ENCODE data around the gene CPA3. TPM values are rescaled to one million over a fixed set of nuclear protein-coding genes. Genes with fewer than 3 reads are reported as not detected.

The CPA3 gene, protein sequence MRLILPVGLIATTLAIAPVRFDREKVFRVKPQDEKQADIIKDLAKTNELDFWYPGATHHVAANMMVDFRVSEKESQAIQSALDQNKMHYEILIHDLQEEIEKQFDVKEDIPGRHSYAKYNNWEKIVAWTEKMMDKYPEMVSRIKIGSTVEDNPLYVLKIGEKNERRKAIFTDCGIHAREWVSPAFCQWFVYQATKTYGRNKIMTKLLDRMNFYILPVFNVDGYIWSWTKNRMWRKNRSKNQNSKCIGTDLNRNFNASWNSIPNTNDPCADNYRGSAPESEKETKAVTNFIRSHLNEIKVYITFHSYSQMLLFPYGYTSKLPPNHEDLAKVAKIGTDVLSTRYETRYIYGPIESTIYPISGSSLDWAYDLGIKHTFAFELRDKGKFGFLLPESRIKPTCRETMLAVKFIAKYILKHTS
- total RNA-seq: not detected in 2 replicates

DNA sequence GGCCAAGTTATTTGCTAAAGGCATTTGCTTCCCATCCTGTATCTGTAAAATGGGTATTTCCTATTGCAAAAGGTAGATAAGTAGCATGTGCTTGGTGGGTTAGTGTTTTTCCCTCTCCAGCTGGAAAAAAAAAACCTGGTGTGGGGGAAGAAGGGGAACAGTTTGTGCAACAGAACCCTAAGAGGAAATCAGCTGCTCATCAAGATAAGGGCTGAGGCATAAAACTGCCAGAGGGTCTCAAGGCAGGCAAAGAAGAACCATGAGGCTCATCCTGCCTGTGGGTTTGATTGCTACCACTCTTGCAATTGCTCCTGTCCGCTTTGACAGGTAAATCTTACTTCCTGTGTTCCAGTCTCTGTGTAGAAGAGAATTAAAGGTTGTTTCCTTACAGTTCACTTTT lies at the start of gene CPA3:
Gene CPA3, plus strand, starts transcription at position 248 of the 400 bp plus-strand sequence. Its CDS starts 12 bp downstream, at position 260.
- no peak for DNase-seq
- intact Hi-C loops (cut with micrococcal nuclease): no loop called here
- no peak within 1 kb of the TSS for H3K4me3 Mint-ChIP-seq

GRCh38 chr3:148815316-148816110 lies 49.6 kb upstream of the CPA3 start:
- H3K4me3 Mint-ChIP-seq: no peak overlapping the region
- no peaks in the 10 kb centered on the region for H3K9me3 Mint-ChIP-seq
- H3K4me1 Mint-ChIP-seq: no peaks in the 10 kb centered on the region
- H3K27me3 Mint-ChIP-seq: no peaks in the 10 kb centered on the region
- H3K36me3 Mint-ChIP-seq (ENCODE audit: low read depth): no peaks in the 10 kb centered on the region
- no peak for DNase-seq
- intact Hi-C loops (cut with micrococcal nuclease): no loop called here
- H3K27ac Mint-ChIP-seq: no peak overlapping the region

More for the DNA sequence above, at the start of gene CPA3:
- Mint-ChIP-seq H3K36me3 (ENCODE audit: low read depth) (no peaks in the 10 kb centered on the region), H3K27ac (no peak within 1 kb of the TSS), H3K27me3 (peaks cover 18% of the 10 kb centered on the region), H3K4me1 (no peaks in the 10 kb centered on the region), H3K9me3 (no peaks in the 10 kb centered on the region)

GRCh38 chr3:148816427-148816826 lies 48.7 kb upstream of the CPA3 start:
- Mint-ChIP-seq H3K4me1 (no peaks in the 10 kb centered on the region), H3K9me3 (no peaks in the 10 kb centered on the region), H3K4me3 (no peak overlapping the region), H3K27ac (no peak overlapping the region), H3K27me3 (no peaks in the 10 kb centered on the region), H3K36me3 (ENCODE audit: low read depth) (no peaks in the 10 kb centered on the region)
- DNase-seq: no peak
- intact Hi-C loops (cut with micrococcal nuclease): no loop called here

GRCh38 chr3:148816981-148817525 lies 48.0 kb upstream of the CPA3 start:
- Mint-ChIP-seq H3K9me3 (no peaks in the 10 kb centered on the region), H3K27me3 (no peaks in the 10 kb centered on the region), H3K4me1 (no peaks in the 10 kb centered on the region), H3K4me3 (no peak overlapping the region), H3K36me3 (ENCODE audit: low read depth) (no peaks in the 10 kb centered on the region), H3K27ac (no peak overlapping the region)
- intact Hi-C loops (cut with micrococcal nuclease): no loop called here
- no peak for DNase-seq

DNA sequence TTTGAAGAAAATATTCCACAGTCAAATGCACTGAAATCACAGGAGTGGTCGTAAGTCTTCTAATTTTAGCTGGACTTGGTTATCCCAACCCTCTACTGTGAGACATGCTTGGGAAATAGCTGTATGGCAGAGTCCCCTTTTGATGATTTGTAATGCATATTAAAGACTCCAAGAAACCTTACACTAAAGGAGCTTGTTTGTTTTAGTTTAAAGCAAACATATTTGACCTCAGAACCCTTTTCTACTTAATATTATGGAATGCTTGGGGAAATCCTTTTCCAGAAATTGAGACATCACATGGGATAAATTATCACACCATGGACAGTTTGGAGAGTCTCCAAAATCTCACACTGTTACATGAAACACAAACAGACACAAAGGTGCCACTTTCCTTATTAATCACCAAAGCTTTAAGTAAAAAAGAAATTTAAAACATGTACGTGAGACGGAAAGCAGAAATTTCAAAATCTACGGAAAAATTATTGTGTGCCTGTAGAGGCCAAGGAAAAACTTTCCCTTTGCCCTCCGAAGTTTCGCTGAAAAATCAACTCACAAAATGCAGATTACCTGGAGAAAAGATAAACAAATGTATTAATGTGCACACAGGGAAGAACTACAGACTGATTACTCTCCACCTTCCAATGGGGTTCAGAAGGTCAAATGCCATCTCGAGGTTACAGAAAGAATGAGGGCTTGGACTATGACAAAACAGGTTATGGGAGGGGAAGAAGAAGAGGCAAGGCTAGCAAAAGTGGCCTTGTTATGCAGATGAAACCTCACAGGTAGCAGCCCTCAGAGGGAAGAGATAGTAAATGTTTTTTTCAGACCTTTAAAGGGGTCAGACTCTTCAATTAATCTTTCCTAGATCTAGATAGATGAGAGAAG lies 44.5 kb upstream of the CPA3 start:
- no peaks in the 10 kb centered on the region for H3K4me1 Mint-ChIP-seq
- H3K4me3 Mint-ChIP-seq: no peak overlapping the region
- DNase-seq: no peak
- peaks cover 3% of the 10 kb centered on the region for H3K27me3 Mint-ChIP-seq
- H3K9me3 Mint-ChIP-seq: no peaks in the 10 kb centered on the region
- H3K36me3 Mint-ChIP-seq (ENCODE audit: low read depth): no peaks in the 10 kb centered on the region
- intact Hi-C loops (cut with micrococcal nuclease): no loop called here
- H3K27ac Mint-ChIP-seq: no peak overlapping the region

DNA sequence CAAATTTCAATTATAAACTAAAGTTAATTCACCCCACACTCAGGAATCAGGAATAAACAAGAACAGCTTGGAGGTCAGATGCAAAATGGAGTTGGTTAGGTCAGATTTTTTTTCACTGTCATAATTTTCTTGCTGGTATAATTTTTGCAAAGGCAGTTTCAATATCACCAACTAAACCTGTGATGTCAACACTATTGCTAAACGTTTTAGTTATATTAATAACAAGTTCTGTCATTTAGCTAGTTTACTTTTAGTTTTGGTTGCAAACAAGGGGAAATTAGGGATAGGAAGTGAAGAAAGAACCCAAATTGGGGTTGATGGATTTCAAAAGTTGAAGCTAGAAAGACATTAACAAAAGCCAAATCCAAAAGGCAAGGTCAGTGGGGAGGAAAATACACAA lies 42.1 kb upstream of the CPA3 start:
- Mint-ChIP-seq H3K36me3 (ENCODE audit: low read depth) (no peaks in the 10 kb centered on the region), H3K4me1 (no peaks in the 10 kb centered on the region), H3K27me3 (peaks cover 5% of the 10 kb centered on the region), H3K27ac (no peak overlapping the region), H3K9me3 (no peaks in the 10 kb centered on the region), H3K4me3 (no peak overlapping the region)
- no peak for DNase-seq
- intact Hi-C loops (cut with micrococcal nuclease): no loop called here

- no peak overlapping the region for H3K27ac Mint-ChIP-seq
- no peaks in the 10 kb centered on the region for H3K4me1 Mint-ChIP-seq
- H3K27me3 Mint-ChIP-seq: peaks cover 5% of the 10 kb centered on the region
- H3K36me3 Mint-ChIP-seq (ENCODE audit: low read depth): no peaks in the 10 kb centered on the region
- intact Hi-C loops (cut with micrococcal nuclease): no loop called here
- DNase-seq: no peak
- no peak overlapping the region for H3K4me3 Mint-ChIP-seq
- no peaks in the 10 kb centered on the region for H3K9me3 Mint-ChIP-seq
These were observed 39.6 kb upstream of the CPA3 start for GRCh38 chr3:148825476-148825875.

GRCh38 chr3:148827585-148827984 lies 37.5 kb upstream of the CPA3 start, which contains the start of gene CPB1:
TSS of gene CPB1 (plus strand) at chr3:148827811. CDS start at chr3:148827824, 13 bp downstream.
- Mint-ChIP-seq H3K9me3 (no peaks in the 10 kb centered on the region), H3K4me1 (no peaks in the 10 kb centered on the region), H3K4me3 (no peak within 1 kb of the TSS), H3K27me3 (peaks cover 5% of the 10 kb centered on the region), H3K36me3 (ENCODE audit: low read depth) (no peaks in the 10 kb centered on the region), H3K27ac (no peak within 1 kb of the TSS)
- DNase-seq: no peak
- intact Hi-C loops (cut with micrococcal nuclease): no loop called here

- H3K4me3 Mint-ChIP-seq: no peak overlapping the region
- no peaks in the 10 kb centered on the region for H3K36me3 Mint-ChIP-seq (ENCODE audit: low read depth)
- no peaks in the 10 kb centered on the region for H3K4me1 Mint-ChIP-seq
- no peaks in the 10 kb centered on the region for H3K9me3 Mint-ChIP-seq
- H3K27ac Mint-ChIP-seq: no peak overlapping the region
- DNase-seq: no peak
- H3K27me3 Mint-ChIP-seq: peaks cover 5% of the 10 kb centered on the region
- intact Hi-C loops (cut with micrococcal nuclease): no loop called here
These were observed 36.9 kb upstream of the CPA3 start for GRCh38 chr3:148828136-148828690.

- Mint-ChIP-seq H3K27ac (no peak overlapping the region), H3K9me3 (no peaks in the 10 kb centered on the region), H3K36me3 (ENCODE audit: low read depth) (no peaks in the 10 kb centered on the region), H3K27me3 (peaks cover 2% of the 10 kb centered on the region), H3K4me1 (no peaks in the 10 kb centered on the region), H3K4me3 (no peak overlapping the region)
- intact Hi-C loops (cut with micrococcal nuclease): no loop called here
- no peak for DNase-seq
These were observed 35.2 kb upstream of the CPA3 start for GRCh38 chr3:148829926-148830325.

- Mint-ChIP-seq H3K27ac (no peak overlapping the region), H3K27me3 (no peaks in the 10 kb centered on the region), H3K9me3 (no peaks in the 10 kb centered on the region), H3K4me3 (no peak overlapping the region), H3K36me3 (ENCODE audit: low read depth) (no peaks in the 10 kb centered on the region), H3K4me1 (no peaks in the 10 kb centered on the region)
- intact Hi-C loops (cut with micrococcal nuclease): no loop called here
- peak; percentile 29 for DNase-seq
These were observed 31.9 kb upstream of the CPA3 start for GRCh38 chr3:148833223-148833622.

DNA sequence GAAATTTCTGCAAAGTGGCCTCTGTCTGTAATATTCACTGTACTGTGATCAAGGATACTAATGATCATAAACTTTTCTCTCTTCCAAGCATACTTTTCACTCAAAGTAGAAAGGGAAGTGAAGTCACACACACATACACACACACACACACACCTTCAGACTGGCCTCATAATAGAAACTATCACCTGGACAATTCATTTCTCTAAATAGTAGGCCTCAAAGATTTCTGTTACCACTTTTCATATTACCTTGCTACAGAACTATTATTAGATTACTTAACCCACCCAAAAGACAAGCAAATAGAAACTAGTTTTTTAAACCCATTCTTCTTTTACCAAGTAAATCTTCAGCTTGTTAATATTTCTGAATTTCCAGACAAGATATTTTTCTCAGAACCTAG lies 25.3 kb upstream of the CPA3 start:
- DNase-seq: no peak
- intact Hi-C loops (cut with micrococcal nuclease): no loop called here
- H3K9me3 Mint-ChIP-seq: no peaks in the 10 kb centered on the region
- no peak overlapping the region for H3K27ac Mint-ChIP-seq
- H3K36me3 Mint-ChIP-seq (ENCODE audit: low read depth): no peaks in the 10 kb centered on the region
- H3K27me3 Mint-ChIP-seq: no peaks in the 10 kb centered on the region
- H3K4me1 Mint-ChIP-seq: no peaks in the 10 kb centered on the region
- no peak overlapping the region for H3K4me3 Mint-ChIP-seq

- intact Hi-C loops (cut with micrococcal nuclease): no loop called here
- H3K27ac Mint-ChIP-seq: no peak overlapping the region
- no peaks in the 10 kb centered on the region for H3K9me3 Mint-ChIP-seq
- no peak overlapping the region for H3K4me3 Mint-ChIP-seq
- H3K4me1 Mint-ChIP-seq: no peaks in the 10 kb centered on the region
- no peak for DNase-seq
- no peaks in the 10 kb centered on the region for H3K27me3 Mint-ChIP-seq
- H3K36me3 Mint-ChIP-seq (ENCODE audit: low read depth): no peaks in the 10 kb centered on the region
These were observed 24.6 kb upstream of the CPA3 start for GRCh38 chr3:148840451-148840850.

Data from activated CD4-positive, alpha-beta T cell treated with anti-CD3 and anti-CD28 coated beads, Interleukin-2, amount 10 ng/mL, durations not matched to agents 24 days and 14 days (primary cell).